ENCODE data around the gene LAMC3.

DNA sequence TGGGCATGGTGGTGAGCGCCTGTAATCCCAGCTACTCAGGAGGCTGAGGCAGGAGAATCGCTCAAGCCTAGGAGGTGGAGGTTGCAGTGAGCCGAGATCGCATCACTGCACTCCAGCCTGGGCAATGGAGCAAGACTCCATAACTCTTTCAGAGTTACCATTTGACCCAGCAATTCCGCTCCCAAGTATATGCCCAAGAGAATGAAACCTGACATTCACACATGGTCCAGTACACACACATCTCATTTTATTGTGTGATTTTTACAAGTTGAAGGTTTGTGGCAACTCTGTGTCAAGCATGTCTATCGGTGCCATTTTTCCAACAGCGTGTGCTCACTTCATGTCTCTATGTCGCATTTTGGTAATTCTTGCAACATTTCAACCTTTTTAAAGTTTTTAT is 45.1 kb upstream of the LAMC3 start:
- TF ChIP-seq, protein P1, sequence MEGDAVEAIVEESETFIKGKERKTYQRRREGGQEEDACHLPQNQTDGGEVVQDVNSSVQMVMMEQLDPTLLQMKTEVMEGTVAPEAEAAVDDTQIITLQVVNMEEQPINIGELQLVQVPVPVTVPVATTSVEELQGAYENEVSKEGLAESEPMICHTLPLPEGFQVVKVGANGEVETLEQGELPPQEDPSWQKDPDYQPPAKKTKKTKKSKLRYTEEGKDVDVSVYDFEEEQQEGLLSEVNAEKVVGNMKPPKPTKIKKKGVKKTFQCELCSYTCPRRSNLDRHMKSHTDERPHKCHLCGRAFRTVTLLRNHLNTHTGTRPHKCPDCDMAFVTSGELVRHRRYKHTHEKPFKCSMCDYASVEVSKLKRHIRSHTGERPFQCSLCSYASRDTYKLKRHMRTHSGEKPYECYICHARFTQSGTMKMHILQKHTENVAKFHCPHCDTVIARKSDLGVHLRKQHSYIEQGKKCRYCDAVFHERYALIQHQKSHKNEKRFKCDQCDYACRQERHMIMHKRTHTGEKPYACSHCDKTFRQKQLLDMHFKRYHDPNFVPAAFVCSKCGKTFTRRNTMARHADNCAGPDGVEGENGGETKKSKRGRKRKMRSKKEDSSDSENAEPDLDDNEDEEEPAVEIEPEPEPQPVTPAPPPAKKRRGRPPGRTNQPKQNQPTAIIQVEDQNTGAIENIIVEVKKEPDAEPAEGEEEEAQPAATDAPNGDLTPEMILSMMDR (IDR thresholded peaks at IDR 0.05), result no peak
- TF ChIP-seq ZFX (IDR thresholded peaks at IDR 0.05; ENCODE audit: borderline replicate concordance), result no peak
